Gastroesophageal sphincter (tissue), 3 donors: ENCODE measurements around the gene GNPTAB.

ENCODE experiments used
- CTCF ChIP-seq, 4 experiments: fragments of 200-600 bp in 2 of 4; fragments of 450-650 bp in 2 of 4; sonication (generic) in 1 of 4; IDR thresholded peaks; one replicate each; pipeline ENCODE4 v1.5.1; 2017 to 2019; ENCODE audit warnings: antibody characterized with exemption in 4 of 4, mild to moderate bottlenecking in 2 of 4, moderate library complexity in 2 of 4
- POLR2A ChIP-seq, 2 donors: fragments of 450-650 bp; IDR thresholded peaks; one replicate each; pipeline ENCODE4 v1.6.1; 2017; ENCODE audit warnings: antibody characterized with exemption in 2 of 2, mild to moderate bottlenecking in 2 of 2, moderate library complexity in 1 of 2
- POLR2AphosphoS5 ChIP-seq: sonication (generic); formaldehyde crosslinking; IDR thresholded peaks from one replicate; pipeline ENCODE4 v1.6.1; 2017; ENCODE audit warnings: antibody characterized with exemption

GRCh38 chr12:101746196-101746595, 84.6 kb downstream of the GNPTAB start:
- TF ChIP-seq CTCF (IDR thresholded peaks at IDR 0.05) = no peak
- TF ChIP-seq POLR2A (IDR thresholded peaks at IDR 0.05) = no peak
- TF ChIP-seq POLR2AphosphoS5 = no peak
